ENCODE results near the gene RAMAC. TPM values are rescaled to one million over a fixed set of nuclear protein-coding genes. Genes with fewer than 3 reads are reported as not detected.

The RAMAC gene
- total and polyA plus RNA-seq, 2 of the 8 experiments (the other 6 are each of a cell fraction or from before 2014, with no cell fraction given), result 20.7 to 32.9 TPM

DNA sequence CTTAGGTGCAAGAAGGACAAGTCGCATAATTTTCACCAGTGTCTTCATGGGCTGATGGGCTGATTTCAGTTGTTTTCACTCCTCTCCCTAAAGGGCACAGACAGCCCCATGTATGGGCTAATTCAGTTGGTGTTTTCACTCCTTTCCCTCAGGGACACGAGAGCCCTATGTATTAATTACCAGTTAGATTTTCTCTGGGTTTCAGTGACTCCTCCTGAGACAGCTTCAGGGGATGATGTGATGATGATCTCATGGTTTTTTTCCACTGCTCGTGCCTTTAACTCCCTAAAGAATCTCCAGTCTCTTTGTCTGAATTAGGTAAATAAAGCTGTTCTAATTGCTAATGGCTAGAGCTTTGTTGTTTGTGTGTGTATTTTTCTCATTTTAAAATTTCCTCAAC, 9.9 kb downstream of the RAMAC start:
- Histone ChIP-seq H4K8ac (ENCODE audit: extremely low read depth, insufficient read depth, low read length) (no peak overlapping the region), H3K23ac (ENCODE audit: insufficient read length) (no peak overlapping the region), H2BK12ac (ENCODE audit: low read depth, low read length) (no peak overlapping the region), H3K79me1 (ENCODE audit: low read depth, low read length) (no peaks in the 10 kb centered on the region), H3K18ac (ENCODE audit: extremely low read depth, low read length) (no peak overlapping the region), H2AFZ (ENCODE audit: low read length) (no peak overlapping the region), H3K27ac (ENCODE audit: low read depth, low read length) (no peak overlapping the region), H4K91ac (replicated peaks; ENCODE audit: insufficient read length, low read length) (no peak overlapping the region), H4K5ac (ENCODE audit: insufficient read length, low read depth, low read length) (no peak overlapping the region), H4K20me1 (replicated peaks in 1 of 2; ENCODE audit: control insufficient read depth in 1 of 2, insufficient read depth in 2 of 2, low read length in 2 of 2) (no peaks in the 10 kb centered on the region), H3K9ac (replicated peaks in 1 of 4; ENCODE audit: extremely low read depth in 1 of 4, low read depth in 3 of 4, low read length in 3 of 4) (no peak overlapping the region), H3K56ac (replicated peaks; ENCODE audit: insufficient read length, low read depth, low read length) (no peak overlapping the region), H3K36me3 (ENCODE audit: control insufficient read depth in 2 of 4, insufficient read depth in 4 of 4, low read length in 3 of 4) (peaks cover 0 to 2% (median 0%) of the 10 kb centered on the region in 4 experiments; a peak in 2 of 8 replicates), H3K27me3 (replicated peaks in 1 of 4; ENCODE audit: control insufficient read depth in 3 of 4, extremely low read depth in 1 of 4, insufficient read depth in 3 of 4, low read length in 3 of 4) (no peaks in the 10 kb centered on the region), H3K4me3 (ENCODE audit: extremely low read depth in 1 of 4, insufficient read depth in 2 of 4, low read depth in 3 of 4, low read length in 4 of 4) (no peak overlapping the region), H3K79me2 (ENCODE audit: control insufficient read depth in 1 of 2, insufficient read depth in 2 of 2, low read length in 2 of 2) (no peaks in the 10 kb centered on the region), H2AK5ac (ENCODE audit: low read depth, low read length) (no peak overlapping the region), H3K4me1 (replicated peaks in 1 of 4; ENCODE audit: control insufficient read depth in 3 of 4, insufficient read depth in 4 of 4, low read length in 3 of 4) (peaks cover 0 to 2% (median 0%) of the 10 kb centered on the region in 4 experiments; a peak in 1 of 7 replicates), H2BK5ac (ENCODE audit: low read depth, low read length) (no peak overlapping the region), H3K9me3 (ENCODE audit: insufficient read depth in 2 of 2, low read depth in 1 of 2, low read length in 1 of 2) (peaks cover 0 to 3% of the 10 kb centered on the region in 2 experiments; a peak in 1 of 4 replicates), H2BK20ac (ENCODE audit: low read length) (no peak overlapping the region), H2BK120ac (replicated peaks; ENCODE audit: low read depth, low read length) (no peak overlapping the region), H3K23me2 (ENCODE audit: low read depth, low read length) (no peaks in the 10 kb centered on the region), H3K4ac (replicated peaks; ENCODE audit: insufficient read length, low read depth, low read length) (no peak overlapping the region), H2BK15ac (ENCODE audit: low read length) (no peak overlapping the region), H3K14ac (ENCODE audit: insufficient read length) (no peak overlapping the region), H3K4me2 (ENCODE audit: insufficient read depth in 1 of 2, low read depth in 2 of 2, low read length in 2 of 2) (no peak overlapping the region)
- POLR2A ChIA-PET (ENCODE audit: partially characterized antibody), result interaction anchor here (0.7 to 1.9 kb wide), 4 partner anchors 10 to 101 kb away, joined by 3 to 9 read pairs (median 4); partner anchors contain the start of gene RAMAC
- CTCF ChIA-PET (ENCODE audit: partially characterized antibody), result interaction anchor here (0.6 to 1.1 kb wide), 5 partner anchors 11 to 937 kb away, joined by 3 to 4 read pairs (median 3); no protein-coding TSS in a partner anchor
- no peak for DNase-seq (ENCODE audit: low read depth in 1 of 2, low spot score in 2 of 2)
- no peak for FAIRE-seq
- 87% methylated on average over 3 of the region's 3 CpGs; no CpG with 5 or more reads in 1 of the 2 experiments for WGBS, 2 experiments (ENCODE audit: extremely low coverage in 1 of 2, insufficient coverage in 1 of 2, insufficient read length in 1 of 2, insufficient replicate concordance in 2 of 2, low coverage in 1 of 2, low lambda C conversion rate in 2 of 2, missing lambda C conversion rate in 1 of 2)
- no peak for TF ChIP-seq EZH2 (IDR thresholded peaks at IDR 0.05; ENCODE audit: low read depth, low read length, severe bottlenecking)
- no peak for TF ChIP-seq KDM1A (IDR thresholded peaks at IDR 0.05; ENCODE audit: borderline replicate concordance, low read length)
- no peak for TF ChIP-seq NANOG (IDR thresholded peaks at IDR 0.05; ENCODE audit: insufficient read depth, low read depth, low read length, poor library complexity, severe bottlenecking)
- no peak for TF ChIP-seq PHF8 (conservative IDR thresholded peaks at IDR 0.05; ENCODE audit: low read depth, low read length)
- no peak for TF ChIP-seq CHD1 (IDR thresholded peaks at IDR 0.05; ENCODE audit: low read depth, low read length)
- no peak for TF ChIP-seq SIX5 (IDR thresholded peaks at IDR 0.05; ENCODE audit: low read depth, low read length)
- no peak for TF ChIP-seq RNF2 (IDR thresholded peaks at IDR 0.05; ENCODE audit: borderline replicate concordance, low read depth, low read length, missing control alignments, poor library complexity, severe bottlenecking)
- TF ChIP-seq, protein P1, sequence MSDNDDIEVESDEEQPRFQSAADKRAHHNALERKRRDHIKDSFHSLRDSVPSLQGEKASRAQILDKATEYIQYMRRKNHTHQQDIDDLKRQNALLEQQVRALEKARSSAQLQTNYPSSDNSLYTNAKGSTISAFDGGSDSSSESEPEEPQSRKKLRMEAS (IDR thresholded peaks at IDR 0.05), result no peak
- no peak for TF ChIP-seq ASH2L (IDR thresholded peaks at IDR 0.05; ENCODE audit: low read length)
- TF ChIP-seq TBP (IDR thresholded peaks at IDR 0.05; ENCODE audit: low read depth, low read length), result no peak
- no peak for TF ChIP-seq HDAC6 (IDR thresholded peaks at IDR 0.05; ENCODE audit: low read depth, low read length)
- TF ChIP-seq FOSL1 (IDR thresholded peaks at IDR 0.05; ENCODE audit: insufficient read depth, low read depth, low read length), result no peak
- no peak for TF ChIP-seq CBX8 (IDR thresholded peaks at IDR 0.05; ENCODE audit: borderline replicate concordance, low read depth, low read length)
- no peak for TF ChIP-seq TCF12 (IDR thresholded peaks at IDR 0.05; ENCODE audit: low read depth, low read length)
